WERI-Rb-1 (cell line): ENCODE data around the gene DTD2.
"Not testable (repeated sequence)": the region's sequence is repeated elsewhere in the genome, so short reads cannot be mapped to it uniquely, and the experiment has no call there.

Experiments
- DNase-seq: peaks from one replicate; pipeline ENCODE4 v3.0.0-alpha.2; 2020
- H3K27ac ChIP-seq: fragments of 250-450 bp; sonication (Bioruptor Pico); 2 replicates; pipeline ENCODE4 v1.5.1; 2020; ENCODE audit warnings: mild to moderate bottlenecking, moderate library complexity
- H3K27me3 ChIP-seq: fragments of 250-450 bp; sonication (Bioruptor Pico); 2 replicates; pipeline ENCODE4 v1.5.1; 2021; ENCODE audit warnings: mild to moderate bottlenecking, low read depth, moderate library complexity; ENCODE audit not compliant: insufficient read depth, severe bottlenecking
- H3K36me3 ChIP-seq: fragments of 250-450 bp; sonication (Bioruptor Pico); 2 replicates; pipeline ENCODE4 v1.5.1; 2020; ENCODE audit warnings: mild to moderate bottlenecking, moderate library complexity
- H3K4me3 ChIP-seq: 2 replicates; pipeline ENCODE4 v1.5.1; 2011; ENCODE audit warnings: low read depth, mild to moderate bottlenecking, control low read depth, low read length
- H3K9me3 ChIP-seq: fragments of 250-450 bp; sonication (Bioruptor Pico); 2 replicates; pipeline ENCODE4 v1.5.1; 2021; ENCODE audit warnings: mild to moderate bottlenecking, moderate library complexity; ENCODE audit not compliant: severe bottlenecking
- TF ChIP-seq, protein P1 (sequence below): IDR thresholded peaks from 2 replicates; pipeline ENCODE4 v1.5.1; 2011; ENCODE audit warnings: low read depth, mild to moderate bottlenecking, control low read depth, inconsistent platforms, low read length

The DTD2 gene

DNA sequence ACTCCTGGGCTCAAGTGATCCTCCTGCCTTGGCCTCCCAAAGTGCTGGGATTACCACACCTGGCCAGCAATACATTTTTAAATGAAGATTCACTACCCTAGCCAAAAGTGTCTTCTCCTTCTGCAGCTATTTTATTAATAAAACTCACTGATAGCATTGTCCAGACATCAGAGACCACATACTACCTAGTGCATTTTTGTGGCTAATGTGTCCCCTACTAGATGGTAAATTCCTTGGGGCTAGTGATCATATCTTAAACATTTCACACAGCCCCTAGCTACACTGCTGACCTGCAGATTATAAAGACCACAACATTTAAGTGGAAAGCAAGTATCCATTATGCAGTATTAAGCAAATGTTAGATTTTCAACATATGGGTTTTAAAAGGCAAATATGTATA, 17.0 kb downstream of the DTD2 start:
- Histone ChIP-seq H3K9me3 (no peaks in the 10 kb centered on the region), H3K4me3 (no peak overlapping the region), H3K36me3 (no peaks in the 10 kb centered on the region), H3K27ac (no peak overlapping the region), H3K27me3 (no peaks in the 10 kb centered on the region)
- DNase-seq = no peak
- TF ChIP-seq, protein P1, sequence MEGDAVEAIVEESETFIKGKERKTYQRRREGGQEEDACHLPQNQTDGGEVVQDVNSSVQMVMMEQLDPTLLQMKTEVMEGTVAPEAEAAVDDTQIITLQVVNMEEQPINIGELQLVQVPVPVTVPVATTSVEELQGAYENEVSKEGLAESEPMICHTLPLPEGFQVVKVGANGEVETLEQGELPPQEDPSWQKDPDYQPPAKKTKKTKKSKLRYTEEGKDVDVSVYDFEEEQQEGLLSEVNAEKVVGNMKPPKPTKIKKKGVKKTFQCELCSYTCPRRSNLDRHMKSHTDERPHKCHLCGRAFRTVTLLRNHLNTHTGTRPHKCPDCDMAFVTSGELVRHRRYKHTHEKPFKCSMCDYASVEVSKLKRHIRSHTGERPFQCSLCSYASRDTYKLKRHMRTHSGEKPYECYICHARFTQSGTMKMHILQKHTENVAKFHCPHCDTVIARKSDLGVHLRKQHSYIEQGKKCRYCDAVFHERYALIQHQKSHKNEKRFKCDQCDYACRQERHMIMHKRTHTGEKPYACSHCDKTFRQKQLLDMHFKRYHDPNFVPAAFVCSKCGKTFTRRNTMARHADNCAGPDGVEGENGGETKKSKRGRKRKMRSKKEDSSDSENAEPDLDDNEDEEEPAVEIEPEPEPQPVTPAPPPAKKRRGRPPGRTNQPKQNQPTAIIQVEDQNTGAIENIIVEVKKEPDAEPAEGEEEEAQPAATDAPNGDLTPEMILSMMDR = no peak

DNA sequence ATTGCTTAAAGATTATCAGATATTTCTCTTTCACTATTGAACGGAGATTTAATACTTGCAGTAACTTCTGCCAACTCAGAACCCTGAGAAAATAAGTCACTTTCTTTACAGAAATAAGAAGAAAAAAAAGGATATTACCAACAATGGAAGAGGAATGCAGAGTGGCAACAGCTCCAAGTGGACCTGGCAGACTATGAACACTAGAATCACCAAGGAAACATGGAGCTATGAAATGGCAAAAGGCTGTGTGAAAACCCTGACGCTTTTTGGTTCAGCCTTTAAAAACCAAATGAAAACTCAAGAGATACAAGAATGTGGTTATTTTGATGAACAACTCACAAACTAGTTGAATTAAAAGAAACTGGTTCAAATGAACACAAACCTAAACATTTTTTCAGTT, 17.7 kb downstream of the DTD2 start:
- Histone ChIP-seq H3K27ac (no peak overlapping the region), H3K36me3 (no peaks in the 10 kb centered on the region), H3K27me3 (no peaks in the 10 kb centered on the region), H3K4me3 (no peak overlapping the region), H3K9me3 (no peaks in the 10 kb centered on the region)
- no peak for DNase-seq
- TF ChIP-seq, protein P1 = no peak

DNA sequence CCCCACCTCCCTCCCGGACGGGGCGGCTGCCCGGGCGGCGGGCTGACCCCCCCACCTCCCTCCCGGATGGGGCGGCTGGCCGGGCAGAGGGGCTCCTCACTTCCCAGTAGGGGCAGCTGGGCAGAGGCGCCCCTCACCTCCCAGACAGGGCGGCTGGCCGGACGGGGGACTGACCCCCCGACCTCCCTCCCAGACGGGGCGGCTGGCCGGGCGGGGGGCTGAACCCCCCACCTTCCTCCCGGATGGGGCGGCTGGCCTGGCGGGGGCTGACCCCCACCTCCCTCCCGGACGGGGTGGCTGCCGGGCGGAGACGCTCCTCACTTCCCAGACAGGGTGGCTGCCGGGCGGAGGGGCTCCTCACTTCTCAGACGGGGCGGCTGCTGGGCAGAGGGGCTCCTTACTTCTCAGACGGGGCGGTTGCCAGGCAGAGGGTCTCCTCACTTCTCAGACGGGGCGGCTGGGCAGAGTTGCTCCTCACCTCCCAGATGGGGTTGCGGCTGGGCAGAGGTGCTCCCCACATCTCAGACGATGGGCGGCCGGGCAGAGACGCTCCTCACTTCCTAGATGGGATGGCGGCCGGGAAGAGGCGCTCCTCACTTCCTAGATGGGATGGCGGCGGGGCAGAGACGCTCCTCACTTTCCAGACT, 20.1 kb downstream of the DTD2 start:
- DNase-seq, H3K27me3 ChIP-seq, H3K27ac ChIP-seq, H3K9me3 ChIP-seq, H3K4me3 ChIP-seq, H3K36me3 ChIP-seq: not testable (repeated sequence)

DNA sequence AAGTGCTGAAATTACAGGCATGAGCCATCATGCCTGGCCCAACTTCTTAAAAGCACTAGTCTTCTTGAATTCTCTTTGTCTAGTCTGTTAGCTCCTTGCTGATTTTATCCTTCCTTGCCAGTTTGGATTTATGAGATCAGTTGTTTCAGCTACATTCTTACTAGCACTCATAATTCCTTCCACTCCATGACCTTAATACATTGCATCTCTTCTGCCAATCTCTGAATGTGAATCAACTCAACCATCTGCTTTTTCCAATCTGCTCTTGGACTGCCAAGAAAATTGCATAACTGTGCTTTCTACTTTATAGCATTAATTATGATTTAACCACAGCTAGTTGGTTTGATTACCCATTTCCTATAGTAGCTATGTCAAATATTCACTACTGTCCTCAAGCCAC, 22.0 kb downstream of the DTD2 start:
- no peaks in the 10 kb centered on the region for H3K36me3 ChIP-seq
- no peak overlapping the region for H3K27ac ChIP-seq
- no peak for DNase-seq
- no peak overlapping the region for H3K4me3 ChIP-seq
- TF ChIP-seq, protein P1 = no peak
- peaks cover 4% of the 10 kb centered on the region for H3K9me3 ChIP-seq
- no peaks in the 10 kb centered on the region for H3K27me3 ChIP-seq

DNA sequence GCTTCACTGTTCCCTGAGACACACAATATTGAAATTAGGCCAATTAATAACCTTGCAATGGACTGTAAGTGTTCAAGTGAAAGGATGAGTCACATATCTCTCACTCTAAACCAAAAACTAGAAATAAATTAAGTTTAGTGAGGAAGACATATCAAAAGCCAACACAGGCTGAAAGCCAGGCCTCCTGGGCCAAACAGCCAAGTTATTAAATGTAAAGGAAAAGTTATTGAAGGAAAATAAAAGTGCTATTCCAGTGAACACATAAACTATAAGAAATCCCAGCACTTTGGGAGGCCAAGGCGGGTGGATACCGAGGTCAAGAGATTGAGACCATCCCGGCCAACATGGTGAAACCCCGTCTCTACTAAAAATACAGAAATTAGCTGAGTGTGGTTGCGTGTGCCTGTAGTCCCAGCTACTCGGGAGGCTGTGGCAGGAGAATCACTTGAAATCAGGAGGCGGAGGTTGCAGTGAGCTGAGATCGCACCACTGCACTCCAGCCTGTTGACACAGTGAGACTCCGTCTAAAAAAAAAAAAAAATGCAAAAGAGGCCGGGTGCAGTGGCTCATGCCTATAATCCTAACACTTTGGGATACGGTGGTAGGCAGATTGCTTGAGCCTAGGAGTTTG, 26.6 kb downstream of the DTD2 start:
- TF ChIP-seq, protein P1 = no peak
- Histone ChIP-seq H3K27me3 (no peaks in the 10 kb centered on the region), H3K27ac (no peak overlapping the region), H3K4me3 (no peak overlapping the region), H3K36me3 (no peaks in the 10 kb centered on the region), H3K9me3 (peaks cover 4% of the 10 kb centered on the region)
- DNase-seq = no peak

DNA sequence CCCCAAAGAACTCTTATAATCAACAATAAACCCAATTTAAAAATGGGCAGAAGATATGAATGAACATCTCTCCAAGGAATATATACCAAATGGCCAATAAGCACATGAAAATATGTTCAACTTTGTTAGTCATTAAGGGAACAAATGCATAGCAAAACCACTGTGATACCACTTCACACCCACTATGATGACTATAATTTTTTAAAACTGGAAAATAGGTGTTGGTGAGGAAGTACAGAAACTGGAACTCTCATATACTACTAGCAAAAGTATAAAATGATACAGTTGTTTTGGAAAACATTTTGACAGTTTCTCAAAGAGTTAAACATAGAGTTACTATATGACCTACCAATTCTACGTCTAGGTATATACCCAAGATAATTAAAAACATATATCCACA, 27.5 kb downstream of the DTD2 start:
- no peak for DNase-seq
- Histone ChIP-seq H3K4me3 (no peak overlapping the region), H3K27ac (no peak overlapping the region), H3K36me3 (no peaks in the 10 kb centered on the region), H3K9me3 (peaks cover 4% of the 10 kb centered on the region), H3K27me3 (no peaks in the 10 kb centered on the region)
- TF ChIP-seq, protein P1 = no peak
